ENCODE measurements around the gene IKZF5.

Gene IKZF5

GRCh38 chr10:123014772-123015171 is 6.2 kb upstream of the IKZF5 start:
- Histone ChIP-seq H3K36me3 (ENCODE audit: control insufficient read depth, insufficient read depth, low read length) (no peaks in the 10 kb centered on the region), H3K4me3 (replicated peaks; ENCODE audit: low read depth, low read length) (no peak overlapping the region), H3K27me3 (replicated peaks; ENCODE audit: control insufficient read depth, insufficient read depth, low read length) (no peaks in the 10 kb centered on the region)
- no peak for DNase-seq (ENCODE audit: extremely low read depth, insufficient read length)
- TF ChIP-seq CTCF (IDR thresholded peaks at IDR 0.05; ENCODE audit: insufficient read depth, low read length, poor library complexity, severe bottlenecking): no peak

DNA sequence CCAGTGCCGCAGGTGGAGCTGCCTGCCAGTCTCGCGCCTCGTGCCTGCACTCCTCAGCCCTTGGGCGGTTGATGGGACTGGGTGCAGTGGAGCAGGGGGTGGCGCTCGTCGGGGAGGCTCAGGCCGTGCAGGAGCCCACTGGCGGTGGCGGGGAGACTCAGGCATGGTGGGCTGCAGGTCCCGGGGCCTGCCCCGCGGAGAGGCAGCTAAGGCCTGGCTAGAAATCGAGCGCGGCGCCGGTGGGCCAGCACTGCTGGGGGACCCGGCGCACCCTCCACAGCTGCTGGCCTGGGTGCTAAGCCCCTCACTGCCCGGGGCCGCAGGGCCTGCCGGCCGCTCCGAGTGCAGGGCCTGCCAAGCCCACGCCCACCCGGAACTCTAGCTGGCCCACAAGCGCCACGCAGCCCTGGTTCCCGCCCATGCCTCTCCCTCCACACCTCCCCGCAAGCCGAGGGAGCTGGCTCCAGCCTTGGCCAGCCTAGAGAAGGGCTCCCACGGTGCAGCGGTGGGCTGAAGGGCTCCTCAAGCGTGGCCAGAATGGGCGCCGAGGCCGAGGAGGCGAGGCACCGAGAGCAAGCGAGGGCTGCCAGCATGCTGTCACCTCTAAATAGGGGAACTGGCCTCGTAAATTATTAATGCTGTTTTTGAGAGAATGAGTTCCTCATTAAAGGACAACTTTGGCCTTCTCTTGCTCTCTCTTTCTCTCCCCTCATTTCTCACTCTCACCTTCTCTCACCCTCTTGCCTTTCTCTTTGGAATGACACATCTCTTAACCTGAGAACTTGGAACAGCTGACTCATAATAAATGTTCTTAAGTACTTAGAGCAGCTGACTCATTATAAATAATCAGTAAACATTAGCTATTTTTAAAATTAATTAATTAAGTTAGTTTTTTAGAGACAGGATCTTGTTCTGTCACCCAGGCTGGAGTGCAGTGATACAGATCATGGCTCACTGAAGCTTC is 5.1 kb upstream of the IKZF5 start:
- no peaks in the 10 kb centered on the region for H3K36me3 ChIP-seq (ENCODE audit: control insufficient read depth, insufficient read depth, low read length)
- H3K27me3 ChIP-seq (replicated peaks; ENCODE audit: control insufficient read depth, insufficient read depth, low read length): no peaks in the 10 kb centered on the region
- DNase-seq (ENCODE audit: extremely low read depth, insufficient read length): no peak
- H3K4me3 ChIP-seq (replicated peaks; ENCODE audit: low read depth, low read length): no peak overlapping the region
- no peak for TF ChIP-seq CTCF (IDR thresholded peaks at IDR 0.05; ENCODE audit: insufficient read depth, low read length, poor library complexity, severe bottlenecking)

- Histone ChIP-seq H3K27me3 (replicated peaks; ENCODE audit: control insufficient read depth, insufficient read depth, low read length) (no peaks in the 10 kb centered on the region), H3K36me3 (ENCODE audit: control insufficient read depth, insufficient read depth, low read length) (no peaks in the 10 kb centered on the region), H3K4me3 (replicated peaks; ENCODE audit: low read depth, low read length) (no peak overlapping the region)
- no peak for DNase-seq (ENCODE audit: extremely low read depth, insufficient read length)
- no peak for TF ChIP-seq CTCF (IDR thresholded peaks at IDR 0.05; ENCODE audit: insufficient read depth, low read length, poor library complexity, severe bottlenecking)
Observed at GRCh38 chr10:123011987-123012386, 3.4 kb upstream of the IKZF5 start.

GRCh38 chr10:123009105-123009820 is 668 bp upstream of the IKZF5 start:
- H3K4me3 ChIP-seq (replicated peaks; ENCODE audit: low read depth, low read length): peak overlapping the region; percentile 84
- TF ChIP-seq CTCF (IDR thresholded peaks at IDR 0.05; ENCODE audit: insufficient read depth, low read length, poor library complexity, severe bottlenecking): no peak
- H3K27me3 ChIP-seq (replicated peaks; ENCODE audit: control insufficient read depth, insufficient read depth, low read length): no peaks in the 10 kb centered on the region
- DNase-seq (ENCODE audit: extremely low read depth, insufficient read length): peak; percentile 29
- no peaks in the 10 kb centered on the region for H3K36me3 ChIP-seq (ENCODE audit: control insufficient read depth, insufficient read depth, low read length)

- TF ChIP-seq CTCF (IDR thresholded peaks at IDR 0.05; ENCODE audit: insufficient read depth, low read length, poor library complexity, severe bottlenecking): no peak
- no peak for DNase-seq (ENCODE audit: extremely low read depth, insufficient read length)
- no peaks in the 10 kb centered on the region for H3K27me3 ChIP-seq (replicated peaks; ENCODE audit: control insufficient read depth, insufficient read depth, low read length)
- H3K4me3 ChIP-seq (replicated peaks; ENCODE audit: low read depth, low read length): peak overlapping the region; percentile 80
- no peaks in the 10 kb centered on the region for H3K36me3 ChIP-seq (ENCODE audit: control insufficient read depth, insufficient read depth, low read length)
Observed at GRCh38 chr10:123007558-123008354, 839 bp downstream of the IKZF5 start.

All from GM06990 (cell line).